SK-N-MC (cell line): ENCODE results near the gene FBLN1.
"Not testable (repeated sequence)": the region's sequence is repeated elsewhere in the genome, so short reads cannot be mapped to it uniquely, and the experiment has no call there.

Experiments
- DNase-seq: peaks from one replicate; pipeline ENCODE4 v3.0.0-alpha.2; 2011; ENCODE audit warnings: low read depth, low spot score
- H3K27ac ChIP-seq: fragments of 200-600 bp; sonication (generic); 2 replicates; pipeline ENCODE4 v1.5.1; 2016; ENCODE audit warnings: mixed run types
- H3K36me3 ChIP-seq: fragments of 200-600 bp; sonication (generic); 2 replicates; pipeline ENCODE4 v1.6.1; 2017; ENCODE audit warnings: antibody characterized with exemption, low read length, mixed read lengths; ENCODE audit not compliant: insufficient read depth
- H3K4me3 ChIP-seq: fragments of 200-600 bp; sonication (generic); 2 replicates; pipeline ENCODE4 v1.5.1; 2016
- H3K9ac ChIP-seq: fragments of 200-600 bp; sonication (generic); 2 replicates; pipeline ENCODE4 v1.8.0; 2017; ENCODE audit warnings: mixed run types, mixed read lengths; ENCODE audit not compliant: insufficient read length
- H3K9me3 ChIP-seq: fragments of 200-600 bp; sonication (generic); 2 replicates; pipeline ENCODE4 v1.6.1; 2017; ENCODE audit warnings: low read depth, mild to moderate bottlenecking, antibody characterized with exemption, low read length, moderate library complexity, mixed read lengths
- EZH2 ChIP-seq: fragments of 200-600 bp; sonication (generic); IDR thresholded peaks from one replicate; pipeline ENCODE4 v1.6.1; 2017; ENCODE audit warnings: antibody characterized with exemption
- FOXP2 ChIP-seq: optimal IDR thresholded peaks from 2 replicates; pipeline ENCODE3; 2011; ENCODE audit warnings: mild to moderate bottlenecking, moderate library complexity; ENCODE audit not compliant: insufficient read depth; ENCODE audit errors: extremely low read length, control extremely low read depth
- POLR2AphosphoS5 ChIP-seq: IDR thresholded peaks from 2 replicates; pipeline ENCODE4 v1.6.1; 2012; ENCODE audit warnings: mild to moderate bottlenecking, low read depth, low read length, borderline replicate concordance

FBLN1 gene

DNA sequence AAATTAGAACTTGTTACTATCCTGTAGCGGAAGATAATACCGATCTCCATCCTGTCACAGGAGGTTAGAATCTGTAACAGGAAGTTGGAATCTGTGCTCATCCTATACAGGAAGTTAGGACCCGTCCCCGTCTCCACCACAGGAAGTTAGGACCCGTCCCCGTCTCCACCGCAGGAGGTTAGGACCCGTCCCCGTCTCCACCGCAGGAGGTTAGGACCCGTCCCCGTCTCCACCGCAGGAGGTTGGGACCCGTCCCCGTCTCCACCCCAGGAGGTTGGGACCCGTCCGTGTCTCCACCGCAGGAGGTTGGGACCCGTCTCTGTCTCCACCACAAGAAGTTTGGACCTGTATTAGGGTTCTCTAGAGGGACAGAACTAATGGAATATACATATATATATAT lies 52.2 kb downstream of the FBLN1 start:
- Histone ChIP-seq H3K4me3 (no peak overlapping the region), H3K27ac (no peak overlapping the region), H3K36me3 (peaks cover 15% of the 10 kb centered on the region; the same call in 1 of the 2 replicates), H3K9me3 (no peaks in the 10 kb centered on the region), H3K9ac (no peak overlapping the region)
- TF ChIP-seq FOXP2, result no peak
- no peak for TF ChIP-seq POLR2AphosphoS5
- TF ChIP-seq EZH2, result no peak
- DNase-seq, result no peak

DNA sequence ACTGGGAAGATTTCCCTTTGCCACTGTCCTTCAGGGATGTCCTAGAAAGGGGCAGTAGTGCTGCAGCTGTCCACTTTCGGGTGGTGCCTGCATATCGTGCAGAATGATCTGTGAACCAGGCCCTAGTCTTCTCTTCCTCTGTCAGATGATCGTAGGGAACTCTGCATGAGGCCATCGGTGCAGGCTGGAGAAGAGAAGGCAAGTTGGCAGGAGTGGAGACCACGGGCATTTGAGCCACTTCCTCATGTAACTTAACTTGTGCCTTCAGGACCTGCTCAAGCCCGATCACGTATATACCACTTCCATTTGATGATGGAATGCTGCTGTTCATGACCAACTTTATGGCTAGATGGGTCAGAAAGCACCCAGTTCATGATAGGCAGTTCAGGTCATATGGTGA lies 55.2 kb downstream of the FBLN1 start:
- H3K36me3 ChIP-seq, result peaks cover 16% of the 10 kb centered on the region; the same call in 1 of the 2 replicates
- not testable (repeated sequence) for H3K9me3 ChIP-seq, DNase-seq

DNA sequence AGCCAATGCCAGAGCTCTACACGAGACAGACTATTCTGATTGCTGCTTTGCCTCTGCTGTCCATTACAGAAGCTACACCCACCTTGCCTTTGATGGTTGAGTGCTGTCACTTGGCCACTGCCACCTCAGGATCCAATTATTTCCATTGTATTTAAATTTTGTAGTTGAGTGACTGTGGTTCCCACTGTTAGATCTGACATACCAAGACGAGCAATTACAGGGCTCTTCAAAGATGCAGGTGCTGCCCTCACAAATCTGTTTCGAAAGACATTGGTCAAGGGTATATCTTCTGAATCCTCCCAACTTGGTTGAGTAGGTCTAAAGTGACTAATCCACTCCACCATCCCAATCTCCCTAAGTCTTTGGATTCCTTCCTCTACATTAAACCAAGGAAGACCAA lies 57.4 kb downstream of the FBLN1 start:
- not testable (repeated sequence) for H3K9ac ChIP-seq, DNase-seq, H3K4me3 ChIP-seq, H3K27ac ChIP-seq, H3K9me3 ChIP-seq
- peaks cover 16% of the 10 kb centered on the region; the same call in 1 of the 2 replicates for H3K36me3 ChIP-seq

More for the DNA sequence above, 55.2 kb downstream of the FBLN1 start:
- not testable (repeated sequence) for H3K27ac ChIP-seq, H3K9ac ChIP-seq, H3K4me3 ChIP-seq

DNA sequence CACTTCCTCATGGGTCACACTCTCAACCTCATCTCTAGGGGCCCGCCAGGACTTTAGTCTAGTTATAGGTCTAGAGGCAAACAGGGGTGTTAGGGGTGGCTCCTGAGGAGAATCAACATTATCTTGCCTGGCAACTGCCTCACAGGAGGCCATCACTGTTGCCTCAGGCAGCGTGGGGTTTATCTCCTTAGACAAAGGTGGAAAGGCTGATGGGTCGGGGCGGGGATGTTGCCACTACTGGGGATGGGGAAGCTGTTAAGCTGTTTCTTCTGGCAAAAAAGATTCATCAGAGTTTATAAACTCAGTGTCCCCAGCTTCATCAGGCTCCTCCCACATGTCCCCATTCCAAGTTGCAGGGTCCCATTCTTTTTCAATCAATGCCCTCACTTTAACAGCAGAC lies 58.1 kb downstream of the FBLN1 start:
- not testable (repeated sequence) for DNase-seq, H3K4me3 ChIP-seq
- peaks cover 16% of the 10 kb centered on the region; the same call in 1 of the 2 replicates for H3K36me3 ChIP-seq

DNA sequence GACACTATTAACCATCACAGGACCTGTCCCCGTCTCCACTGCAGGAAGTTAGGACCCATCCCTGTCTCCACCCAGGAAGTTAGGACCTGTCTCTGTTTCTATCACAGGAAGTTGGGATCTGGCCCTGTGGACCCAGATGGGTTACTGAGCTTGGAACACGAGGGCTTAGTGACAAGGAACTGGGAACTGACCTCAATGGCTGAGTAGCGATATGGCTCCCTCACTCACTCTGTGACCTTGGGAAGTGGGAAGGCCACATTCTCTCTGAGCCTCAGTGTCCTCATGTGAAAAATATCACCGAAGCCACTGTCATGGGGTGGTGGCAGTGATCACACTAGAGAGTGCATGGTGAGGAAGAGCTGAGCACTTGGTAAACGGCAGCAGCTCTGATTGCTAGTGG lies 59.4 kb downstream of the FBLN1 start:
- DNase-seq, result no peak
- H3K36me3 ChIP-seq, result peaks cover 16% of the 10 kb centered on the region; the same call in 1 of the 2 replicates
- no peak overlapping the region for H3K9ac ChIP-seq
- no peak overlapping the region for H3K27ac ChIP-seq
- H3K9me3 ChIP-seq, result no peaks in the 10 kb centered on the region
- no peak overlapping the region for H3K4me3 ChIP-seq
- TF ChIP-seq POLR2AphosphoS5 (no peak), EZH2 (no peak)

More for the DNA sequence above, 58.1 kb downstream of the FBLN1 start:
- not testable (repeated sequence) for H3K9me3 ChIP-seq, H3K27ac ChIP-seq, H3K9ac ChIP-seq

DNA sequence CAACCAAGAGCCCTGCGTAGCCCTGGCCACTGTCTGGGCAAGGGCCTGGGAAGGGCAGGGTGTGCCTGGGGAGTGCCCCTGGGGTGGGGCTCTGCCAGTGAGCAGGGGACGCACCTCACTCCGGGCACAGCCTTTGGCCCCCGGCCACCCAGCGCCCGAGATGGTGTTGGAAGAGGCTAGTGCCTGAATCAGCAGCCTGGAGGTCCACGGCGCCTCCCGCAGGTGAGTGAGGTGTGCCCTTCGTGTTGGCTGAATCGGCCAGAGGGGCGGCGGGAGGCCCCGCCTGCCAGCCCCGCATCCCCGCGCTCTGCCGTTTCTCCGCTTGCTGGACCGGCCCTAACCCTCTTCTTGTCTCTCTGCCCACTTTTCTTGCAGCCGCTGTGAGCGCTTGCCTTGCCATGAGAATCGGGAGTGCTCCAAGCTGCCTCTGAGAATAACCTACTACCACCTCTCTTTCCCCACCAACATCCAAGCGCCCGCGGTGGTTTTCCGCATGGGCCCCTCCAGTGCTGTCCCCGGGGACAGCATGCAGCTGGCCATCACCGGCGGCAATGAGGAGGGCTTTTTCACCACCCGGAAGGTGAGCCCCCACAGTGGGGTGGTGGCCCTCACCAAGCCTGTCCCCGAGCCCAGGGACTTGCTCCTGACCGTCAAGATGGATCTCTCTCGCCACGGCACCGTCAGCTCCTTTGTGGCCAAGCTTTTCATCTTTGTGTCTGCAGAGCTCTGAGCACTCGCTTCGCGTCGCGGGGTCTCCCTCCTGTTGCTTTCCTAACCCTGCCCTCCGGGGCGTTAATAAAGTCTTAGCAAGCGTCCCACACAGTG lies 60.1 kb downstream of the FBLN1 start:
- Histone ChIP-seq H3K27ac (no peak overlapping the region), H3K36me3 (peaks cover 16% of the 10 kb centered on the region; the same call in 1 of the 2 replicates), H3K9me3 (no peaks in the 10 kb centered on the region), H3K4me3 (no peak overlapping the region), H3K9ac (no peak overlapping the region)
- no peak for DNase-seq
- TF ChIP-seq POLR2AphosphoS5 (no peak), EZH2 (no peak), FOXP2 (no peak)

DNA sequence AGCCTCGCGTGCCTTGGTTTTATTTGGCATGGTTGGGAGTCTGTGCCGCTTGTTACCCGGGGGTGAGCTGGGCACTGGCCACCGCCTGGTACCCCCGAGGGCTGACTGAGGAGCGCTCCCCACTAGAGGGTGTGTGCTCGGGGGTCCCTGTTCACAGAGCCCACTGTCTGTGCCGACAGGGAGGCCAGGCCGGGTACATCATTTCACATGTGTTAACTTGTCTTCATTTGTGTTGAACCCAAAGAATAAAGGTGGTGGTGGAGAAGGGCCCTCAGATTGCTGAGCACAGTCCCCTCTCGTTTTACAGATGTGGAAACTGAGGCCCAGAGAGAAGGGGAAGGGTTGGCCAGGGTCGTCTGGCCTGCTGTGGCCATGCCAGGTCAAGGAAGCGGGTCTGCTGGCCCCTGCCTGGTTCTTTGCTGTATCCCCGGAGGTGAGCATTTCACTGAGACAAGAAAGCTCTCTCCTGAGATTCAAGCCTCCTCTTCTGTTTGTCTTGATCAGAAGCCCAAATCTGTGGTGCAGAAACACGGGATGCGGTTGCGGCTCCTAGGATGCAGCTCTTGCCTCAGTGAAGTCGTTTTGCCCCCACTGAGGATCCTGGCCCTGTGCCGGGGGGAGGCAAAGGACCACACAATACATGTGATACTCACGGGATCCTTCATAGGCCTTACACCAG lies 60.8 kb downstream of the FBLN1 start:
- Histone ChIP-seq H3K9ac (no peak overlapping the region), H3K4me3 (no peak overlapping the region), H3K36me3 (peaks cover 15% of the 10 kb centered on the region; the same call in 1 of the 2 replicates), H3K9me3 (no peaks in the 10 kb centered on the region), H3K27ac (no peak overlapping the region)
- DNase-seq, result no peak
- no peak for TF ChIP-seq EZH2
- TF ChIP-seq FOXP2, result no peak
- no peak for TF ChIP-seq POLR2AphosphoS5

DNA sequence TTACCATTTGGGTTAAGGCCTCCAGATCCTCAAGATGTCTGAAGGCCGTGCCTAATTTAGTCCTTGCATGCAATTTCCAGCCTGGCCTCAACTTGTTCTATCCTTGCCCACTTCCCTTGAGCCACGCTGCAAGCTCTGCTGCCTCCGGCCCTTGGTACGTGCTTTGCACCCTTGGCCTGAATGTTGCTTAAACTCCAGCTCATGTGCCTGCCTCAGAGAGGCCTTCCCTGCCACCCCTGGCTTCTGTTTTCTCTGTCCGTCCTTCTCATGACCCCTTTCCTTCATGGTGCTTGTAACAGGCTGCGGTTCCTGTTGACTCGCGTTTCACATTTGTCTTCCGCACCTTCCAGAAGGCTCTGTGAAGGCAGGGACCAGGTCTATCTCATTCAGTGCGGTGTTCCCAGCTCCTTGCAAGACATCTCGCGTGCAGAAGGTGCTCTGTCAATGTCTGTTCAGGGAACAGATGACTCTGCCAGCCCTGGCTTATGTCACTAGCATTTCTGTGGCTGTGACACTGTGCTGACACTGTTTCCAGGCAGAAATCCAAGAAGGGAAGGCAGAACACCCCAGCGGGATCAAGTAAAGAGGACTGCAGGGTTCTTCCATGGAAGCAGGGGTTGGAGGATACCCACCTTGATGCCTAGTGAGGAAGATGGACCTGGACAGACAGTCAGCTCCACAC lies 61.8 kb downstream of the FBLN1 start:
- H3K4me3 ChIP-seq, result no peak overlapping the region
- H3K9me3 ChIP-seq, result no peaks in the 10 kb centered on the region
- DNase-seq, result no peak
- no peak overlapping the region for H3K9ac ChIP-seq
- H3K36me3 ChIP-seq, result peaks cover 6% of the 10 kb centered on the region; the same call in 1 of the 2 replicates
- H3K27ac ChIP-seq, result no peak overlapping the region
- no peak for TF ChIP-seq POLR2AphosphoS5
- no peak for TF ChIP-seq EZH2
- TF ChIP-seq FOXP2, result no peak
